HCT116 (cell line): ENCODE data around the gene GUCY2D.

ENCODE experiments used
- CEBPB ChIP-seq: IDR thresholded peaks from 2 replicates; pipeline ENCODE4 v1.6.1; 2012; ENCODE audit warnings: low read depth
- CTCF ChIP-seq, 3 experiments: fragments of 200-600 bp in 1 of 3; sonication (generic) in 1 of 3; IDR thresholded peaks in 2 of 3; conservative IDR thresholded peaks in 1 of 3; 2 replicates each; pipeline ENCODE4 v1.5.1; 2012 to 2017; ENCODE audit warnings: low read depth in 2 of 3, low read length in 2 of 3, antibody characterized with exemption in 1 of 3, borderline replicate concordance in 1 of 3, control low read depth in 1 of 3, mild to moderate bottlenecking in 1 of 3, mixed read lengths in 1 of 3, mixed run types in 1 of 3, moderate library complexity in 1 of 3; ENCODE audit not compliant: insufficient read depth in 1 of 3
- EZH2 ChIP-seq: fragments of 200-600 bp; sonication (generic); IDR thresholded peaks from 2 replicates; pipeline ENCODE4 v1.6.1; 2017; ENCODE audit warnings: antibody characterized with exemption, mixed run types
- EZH2phosphoT487 ChIP-seq: fragments of 200-600 bp; IDR thresholded peaks from 2 replicates; pipeline ENCODE4 v1.6.1; 2018; ENCODE audit warnings: antibody characterized with exemption, borderline replicate concordance
- POLR2A ChIP-seq: IDR thresholded peaks from 2 replicates; pipeline ENCODE4 v1.7.0; 2011; ENCODE audit warnings: borderline replicate concordance; ENCODE audit not compliant: insufficient read depth, insufficient read length; ENCODE audit errors: extremely low read depth
- POLR2AphosphoS5 ChIP-seq: IDR thresholded peaks from 2 replicates; pipeline ENCODE4 v1.6.1; 2011; ENCODE audit warnings: mild to moderate bottlenecking, low read depth, low read length, moderate library complexity
- SRF ChIP-seq: IDR thresholded peaks from 2 replicates; pipeline ENCODE4 v1.6.1; 2012; ENCODE audit warnings: low read depth
- YY1 ChIP-seq: IDR thresholded peaks from 2 replicates; pipeline ENCODE4 v1.6.1; 2011; ENCODE audit warnings: low read length, low read depth, moderate library complexity, mild to moderate bottlenecking; ENCODE audit not compliant: insufficient replicate concordance; ENCODE audit errors: extremely low read depth
- TF ChIP-seq, protein P1 (sequence below): IDR thresholded peaks from 2 replicates; pipeline ENCODE4 v1.6.1; 2012

DNA sequence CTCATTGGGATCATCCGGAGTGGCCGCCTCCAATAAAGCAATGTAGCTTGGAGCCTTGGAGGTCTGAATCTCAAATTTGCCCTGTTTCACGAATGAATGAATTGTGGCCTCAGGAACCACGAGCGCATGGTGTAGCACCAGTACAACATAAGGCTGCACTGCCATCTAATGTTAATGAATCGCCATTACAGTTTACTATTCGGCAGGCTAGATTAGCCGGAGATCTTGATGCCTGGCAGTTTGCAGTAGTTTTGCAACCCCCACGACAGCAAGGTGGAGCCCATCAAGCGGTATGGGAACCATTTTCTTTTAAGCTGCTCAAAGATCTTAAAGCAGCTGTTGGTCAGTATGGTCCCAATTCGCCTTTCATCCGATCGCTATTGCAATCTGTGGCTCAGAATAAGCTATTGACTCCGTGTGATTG lies 55.3 kb downstream of the GUCY2D start:
- TF ChIP-seq CTCF (IDR thresholded peaks at IDR 0.05 in 2 of 3, conservative IDR thresholded peaks at IDR 0.05 in 1 of 3; ENCODE audit: borderline replicate concordance in 1 of 3, insufficient read depth in 1 of 3, low read depth in 2 of 3, low read length in 2 of 3) (peak; percentile 65 to 89 (median 77)), YY1 (no peak), POLR2AphosphoS5 (no peak), EZH2 (no peak), POLR2A (no peak), SRF (no peak), EZH2phosphoT487 (no peak), CEBPB (0 out of 2 replicates have a peak, but pooled peaks have one; percentile 18)
- TF ChIP-seq, protein P1, sequence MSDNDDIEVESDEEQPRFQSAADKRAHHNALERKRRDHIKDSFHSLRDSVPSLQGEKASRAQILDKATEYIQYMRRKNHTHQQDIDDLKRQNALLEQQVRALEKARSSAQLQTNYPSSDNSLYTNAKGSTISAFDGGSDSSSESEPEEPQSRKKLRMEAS = peak; percentile 82
